HG02763 (cell line): ENCODE measurements around the gene ZFP36.
"Not testable (repeated sequence)": the region's sequence is repeated elsewhere in the genome, so short reads cannot be mapped to it uniquely, and the experiment has no call there.

Experiments
- ATAC-seq: cut with Tn5 transposase; IDR thresholded peaks from one replicate; pipeline ENCODE4 v1.9.1; 2021; ENCODE audit warnings: mild to moderate bottlenecking, moderate library complexity; ENCODE audit not compliant: unreplicated experiment

ZFP36 gene

DNA sequence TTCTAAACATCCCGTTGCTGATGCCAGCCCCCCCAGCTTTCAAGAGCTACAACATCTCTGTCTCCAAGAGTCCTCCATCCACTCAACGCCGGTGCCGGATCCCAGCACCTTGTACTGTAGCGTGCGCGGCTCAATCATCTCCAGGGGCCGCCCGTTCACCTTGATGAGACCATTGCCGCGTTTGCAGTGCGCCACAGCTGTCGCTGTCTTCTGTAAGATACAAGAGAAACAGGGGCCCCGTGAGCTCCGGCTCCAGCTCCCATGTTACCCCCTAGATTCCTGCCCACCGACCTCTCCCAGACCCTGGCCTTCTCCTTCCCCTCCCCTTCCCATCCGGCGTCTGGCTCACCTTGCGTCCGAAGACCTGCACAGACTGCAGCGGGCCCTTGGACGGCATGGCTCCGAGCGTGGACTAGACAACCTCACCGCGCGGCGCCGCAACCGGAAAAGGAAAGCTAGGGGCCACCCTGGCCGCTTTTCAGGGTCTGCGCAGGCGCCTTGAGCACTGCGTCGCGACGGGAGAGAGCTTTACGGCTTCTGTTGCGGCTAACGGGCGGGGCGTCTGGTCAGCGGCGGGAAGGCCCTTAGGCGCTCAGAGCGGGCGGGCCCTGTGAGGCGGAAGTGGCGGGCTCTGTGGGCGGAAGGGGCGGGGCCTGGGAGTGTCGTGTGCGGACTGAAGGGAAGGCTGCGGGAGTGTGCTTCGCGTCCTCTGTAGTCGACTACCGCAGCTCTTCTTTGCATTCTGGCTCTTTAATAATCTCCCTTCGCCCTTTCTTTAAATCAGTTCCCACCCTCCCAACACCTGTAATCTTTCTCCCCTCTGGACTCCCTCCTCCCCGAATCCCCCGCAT is 29.1 kb downstream of the ZFP36 start, which contains the start of gene RPS16:
TSS of gene RPS16 (minus strand) at position 451 of the 851 bp plus-strand sequence. CDS start at position 397, 54 bp downstream.
- peak; percentile 80 for ATAC-seq

DNA sequence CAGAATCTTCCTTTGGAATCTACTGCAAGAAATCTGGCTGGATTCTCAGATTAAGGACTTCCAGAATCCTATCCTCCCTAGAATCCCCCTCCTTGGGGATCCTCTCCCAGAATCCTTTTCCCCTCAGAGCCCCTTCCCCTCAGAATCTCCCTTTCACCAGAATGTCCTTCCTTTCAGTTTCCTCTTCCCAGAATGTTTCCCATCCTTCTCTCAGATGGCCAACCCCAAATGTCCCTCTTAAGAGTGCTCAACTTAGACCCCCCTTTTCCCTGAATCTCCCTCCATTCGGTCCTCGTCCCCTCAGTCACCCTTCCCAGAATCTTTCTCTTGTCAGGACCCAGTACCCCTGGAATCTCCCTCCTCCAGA is 29.7 kb downstream of the ZFP36 start:
- ATAC-seq = no peak

DNA sequence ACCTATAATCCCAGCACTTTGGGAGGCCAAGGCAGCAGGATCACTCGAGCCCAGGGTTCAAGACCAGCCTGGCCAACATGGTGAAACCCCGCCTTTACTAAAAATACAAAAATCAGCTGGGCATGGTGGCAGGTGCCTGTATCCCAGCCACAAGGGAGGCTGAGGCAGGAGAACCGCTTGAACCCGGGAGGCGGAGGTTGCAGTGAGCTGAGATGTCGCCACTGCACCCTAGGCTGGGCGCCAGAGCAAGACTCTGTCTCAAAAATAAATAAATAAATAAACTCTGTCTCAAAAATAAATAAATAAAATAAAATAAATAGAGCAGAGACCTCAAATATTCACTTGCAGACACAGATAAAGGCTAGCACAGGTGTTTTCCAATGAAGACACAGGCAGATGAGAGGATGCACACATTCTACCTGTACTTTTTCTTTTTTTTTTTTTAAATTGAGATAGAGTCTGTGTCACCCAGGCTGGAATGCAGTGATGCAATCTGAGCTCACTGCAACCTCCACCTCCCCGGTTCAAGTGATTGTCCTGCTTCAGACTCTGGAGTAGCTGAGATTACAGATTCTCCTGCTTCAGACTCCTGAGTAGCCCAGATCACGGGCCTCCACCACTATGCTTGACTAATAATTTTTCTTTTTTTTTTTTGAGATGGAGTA is 31.8 kb downstream of the ZFP36 start:
- no peak for ATAC-seq

GRCh38 chr19:39444598-39445195 is 38.0 kb downstream of the ZFP36 start:
- ATAC-seq = no peak

DNA sequence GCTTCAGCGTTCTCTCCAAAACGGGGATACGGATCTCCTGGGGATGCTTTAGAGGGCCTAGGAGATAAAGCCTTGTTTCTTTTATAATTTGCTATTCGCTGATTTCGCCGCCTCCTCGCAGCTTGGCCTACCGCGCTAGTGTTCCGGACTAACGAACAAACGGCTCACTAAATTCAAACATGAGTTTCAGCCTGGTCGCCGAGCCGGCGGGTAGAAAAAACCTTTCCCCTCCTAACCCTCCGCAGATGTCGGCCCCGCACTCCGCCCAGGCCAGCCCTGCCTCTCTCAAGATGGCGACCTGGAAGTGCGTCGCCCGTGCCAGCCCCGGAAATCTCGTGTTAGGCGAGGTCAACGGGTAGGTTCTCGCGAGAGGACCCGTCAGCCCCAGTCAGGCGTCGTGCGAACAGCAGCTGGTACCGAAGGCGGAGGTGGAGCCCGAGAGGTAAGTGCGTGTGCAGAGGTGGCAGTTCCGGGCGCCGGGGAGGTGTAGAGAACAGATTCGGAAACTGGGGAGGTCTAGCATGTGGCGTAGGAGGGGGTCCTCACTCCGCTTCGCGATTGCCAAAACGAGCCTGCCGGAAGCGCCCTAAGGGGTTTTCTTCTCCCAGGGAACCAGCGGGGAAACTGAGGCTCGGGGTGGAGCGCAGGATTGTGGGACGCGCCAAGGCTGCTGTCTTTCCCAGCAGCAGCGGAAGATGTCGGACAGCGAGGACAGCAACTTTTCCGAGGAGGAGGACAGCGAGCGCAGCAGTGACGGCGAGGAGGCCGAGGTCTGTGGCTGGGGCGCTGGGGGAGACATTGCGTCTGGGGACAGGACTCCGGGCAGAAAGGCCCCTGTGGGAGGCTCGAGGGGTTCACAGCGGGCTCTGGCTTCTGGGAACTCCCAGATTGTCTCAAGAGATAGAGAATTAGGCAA is 38.8 kb downstream of the ZFP36 start, which contains the start of gene SUPT5H:
TSS of gene SUPT5H (plus strand) at position 387 of the 916 bp plus-strand sequence. CDS start at position 696, 309 bp downstream.
- peak; percentile 83 for ATAC-seq

DNA sequence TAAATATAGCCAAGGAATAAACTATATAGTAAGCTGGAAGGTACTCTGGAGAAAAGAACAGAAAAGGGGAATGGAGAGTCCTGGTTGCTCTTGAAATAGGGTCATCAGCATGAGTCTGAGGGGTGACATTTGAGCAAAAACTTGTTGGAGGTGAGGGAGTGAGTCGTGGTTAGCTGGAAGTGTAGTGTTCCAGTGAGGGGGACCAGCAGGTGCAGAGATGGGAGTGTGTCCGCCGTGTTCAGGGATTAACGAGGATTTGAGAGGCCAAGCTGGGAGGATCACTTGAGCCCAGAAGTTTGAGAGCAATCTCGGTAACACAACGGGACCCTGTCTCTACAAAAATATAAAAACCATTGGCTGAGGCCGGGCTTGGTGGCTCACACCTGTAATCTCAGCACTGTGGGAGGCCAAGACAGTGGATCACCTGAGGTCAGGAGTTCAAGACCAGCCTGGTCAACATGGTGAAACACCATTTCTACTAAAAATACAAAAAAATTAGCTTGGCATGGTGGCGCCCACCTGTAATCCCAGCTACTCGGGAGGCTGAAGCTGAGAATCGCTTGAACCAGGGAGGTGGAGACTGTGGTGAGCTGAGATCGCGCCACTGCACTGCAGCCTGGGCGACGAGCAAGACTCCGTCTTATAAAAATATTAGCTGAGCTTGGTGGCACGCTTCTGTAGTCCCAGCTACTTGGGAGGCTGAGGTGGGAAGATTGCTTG is 39.9 kb downstream of the ZFP36 start:
- no peak for ATAC-seq

GRCh38 chr19:39448271-39448670 is 41.6 kb downstream of the ZFP36 start:
- ATAC-seq = no peak

DNA sequence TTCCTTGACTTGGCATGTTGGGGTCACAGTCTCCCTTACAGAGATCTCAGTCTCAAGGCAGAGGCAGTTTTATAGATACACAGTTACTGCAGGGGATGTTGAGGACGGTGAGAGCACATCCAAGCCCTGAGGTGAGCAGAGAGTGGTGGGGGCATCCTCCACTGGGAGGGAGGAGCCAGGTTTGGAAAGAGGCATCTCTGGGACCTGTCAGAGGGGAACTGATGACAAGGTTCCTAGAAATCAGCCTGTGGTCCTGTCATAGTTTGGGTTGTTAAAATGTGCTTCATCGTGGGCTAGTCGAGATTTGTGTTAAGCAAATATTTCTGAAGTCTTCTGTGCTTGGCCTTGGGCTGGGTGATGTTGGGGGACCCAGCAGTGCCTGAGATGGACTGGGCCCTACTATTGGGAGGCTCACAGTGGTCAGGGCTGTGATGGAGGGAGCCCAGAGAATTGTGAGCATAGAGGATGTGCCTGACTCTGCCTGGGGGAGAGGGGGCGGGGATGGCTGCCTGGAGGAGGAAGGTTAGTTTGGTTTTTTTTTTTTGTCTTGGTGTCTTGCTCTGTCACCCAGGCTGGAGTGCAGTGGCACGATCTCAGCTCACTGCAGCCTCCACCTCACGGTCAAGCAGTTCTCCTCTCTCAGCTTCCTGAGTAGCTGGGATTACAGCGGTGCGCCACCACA is 42.6 kb downstream of the ZFP36 start:
- ATAC-seq = no peak

DNA sequence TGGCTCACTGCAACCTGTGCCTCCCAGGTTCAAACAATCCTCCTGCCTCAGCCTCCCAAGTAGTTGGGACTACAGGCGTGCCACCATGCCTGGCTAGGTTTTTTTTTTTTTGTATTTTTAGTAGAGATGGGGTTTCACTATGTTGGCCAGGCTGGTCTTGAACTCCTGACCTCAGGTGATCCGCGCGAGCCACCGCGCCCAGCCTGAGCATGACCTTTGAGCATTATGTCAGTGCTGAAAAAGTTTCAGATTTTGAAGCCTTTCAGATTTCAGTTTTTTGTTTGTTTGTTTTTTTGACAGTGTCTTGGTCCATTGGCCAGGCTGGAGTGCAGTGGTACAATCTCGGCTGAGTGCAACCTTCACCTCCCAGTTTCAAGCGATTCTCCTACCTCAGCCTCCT is 44.6 kb downstream of the ZFP36 start:
- not testable (repeated sequence) for ATAC-seq
